A549 treated with CORT108297 at 1 μM for 4 hours (cell line): ENCODE results near the gene CYB5R4. TPM values are rescaled to one million over a fixed set of nuclear protein-coding genes. Genes with fewer than 3 reads are reported as not detected.

ENCODE experiments used
- total RNA-seq: library from RNA; stranded (reverse); fragments of 200-300 nt; extraction: Qiagen RNA extraction; gene quantifications from 5 replicates; pipeline ENCODE4 v1.2.3, GENCODE V29; 2022

CYB5R4 gene
- total RNA-seq, result 22.3 to 27.0 TPM (median 23.7 TPM) in 5 replicates

GRCh38 chr6:83859410-83860358, at the start of gene CYB5R4:
CYB5R4 (plus strand) TSS chr6:83859689; CDS start chr6:83859783, 94 bp downstream.

GRCh38 chr6:83853178-83854000, 6.1 kb upstream of the CYB5R4 start, which contains the start of gene RIPPLY2:
RIPPLY2 (plus strand) TSS chr6:83853360; CDS start chr6:83853417, 57 bp downstream.

Other genes starting within 250 kb of the CYB5R4 start
- 0.17 to 0.25 TPM (median 0.21 TPM) in 5 replicates for gene SNAP91, start 150.6 kb upstream of the CYB5R4 start, total RNA-seq
- gene RIPPLY2, start 6.3 kb upstream of the CYB5R4 start, total RNA-seq, result 0.17 to 0.65 TPM (median 0.50 TPM) in 5 replicates
- gene MRAP2, start 174.1 kb downstream of the CYB5R4 start, total RNA-seq, result 1.2 to 1.8 TPM (median 1.3 TPM) in 5 replicates